Common myeloid progenitor, CD34-positive (primary cell): ENCODE measurements around the gene SIRPB2.
A peak's percentile ranks its signal among the peaks of the same experiment; 100 is the strongest.

Source experiments
- CTCF ChIA-PET: fragments of 350-600 bp; sonication (Branson Sonifier 250); formaldehyde crosslinking; loops from one replicate; lab custom pipeline; 2021; ENCODE audit warnings: antibody characterized with exemption; lab: Charles Lee
- POLR2A ChIA-PET: fragments of 350-600 bp; sonication (Branson Sonifier 250); formaldehyde crosslinking; loops from one replicate; lab custom pipeline; 2021; ENCODE audit warnings: antibody characterized with exemption; lab: Charles Lee
- DNase-seq, 3 donors: peaks; one replicate each; pipeline versions ENCODE4 v3.0.0 to v3.0.0-alpha.2; 2013
- H3K27ac ChIP-seq, 2 experiments: 1 replicate in 1 of 2; 2 replicates in 1 of 2; pipeline ENCODE4 v1.7.0; 2013; ENCODE audit warnings: inconsistent platforms in 2 of 2, low read length in 2 of 2, mild to moderate bottlenecking in 2 of 2, low read depth in 1 of 2, moderate library complexity in 1 of 2; ENCODE audit not compliant: severe bottlenecking in 2 of 2, insufficient read depth in 1 of 2, poor library complexity in 1 of 2
- H3K27me3 ChIP-seq, 5 experiments: replicated peaks in 2 of 5; 1 replicate in 3 of 5; 2 replicates in 2 of 5; pipeline versions ENCODE4 v1.6.1 to v1.7.0; 2013; ENCODE audit warnings: low read length in 4 of 5, mild to moderate bottlenecking in 2 of 5, moderate library complexity in 2 of 5, inconsistent platforms in 1 of 5; ENCODE audit not compliant: insufficient read depth in 5 of 5, control insufficient read depth in 4 of 5
- H3K36me3 ChIP-seq, 4 experiments: 1 replicate in 2 of 4; 2 replicates in 2 of 4; pipeline versions ENCODE4 v1.6.1 to v1.7.0; 2013; ENCODE audit warnings: low read length in 3 of 4, control low read depth in 1 of 4, mild to moderate bottlenecking in 1 of 4; ENCODE audit not compliant: control insufficient read depth in 4 of 4, insufficient read depth in 4 of 4
- H3K4me1 ChIP-seq, 4 experiments: 1 replicate in 3 of 4; 2 replicates in 1 of 4; pipeline versions ENCODE4 v1.6.1 to v1.7.1; 2013; ENCODE audit warnings: low read length in 3 of 4, mild to moderate bottlenecking in 3 of 4, control low read depth in 1 of 4, inconsistent platforms in 1 of 4, moderate library complexity in 1 of 4; ENCODE audit not compliant: control insufficient read depth in 4 of 4, insufficient read depth in 4 of 4; ENCODE audit errors: control extremely low read depth in 1 of 4
- H3K4me3 ChIP-seq, 7 experiments: 1 replicate in 4 of 7; 2 replicates in 3 of 7; pipeline versions ENCODE4 v1.5.1 to v1.7.0; 2013; ENCODE audit warnings: mild to moderate bottlenecking in 7 of 7, low read length in 6 of 7, moderate library complexity in 6 of 7, inconsistent platforms in 2 of 7, low read depth in 2 of 7, control low read depth in 1 of 7; ENCODE audit not compliant: insufficient read depth in 4 of 7, control insufficient read depth in 1 of 7; ENCODE audit errors: extremely low read depth in 1 of 7
- H3K9me3 ChIP-seq, 5 experiments: 1 replicate in 4 of 5; 2 replicates in 1 of 5; pipeline versions ENCODE4 v1.6.1 to v1.7.1; 2013; ENCODE audit warnings: low read length in 4 of 5, mild to moderate bottlenecking in 2 of 5, inconsistent platforms in 1 of 5, low read depth in 1 of 5, moderate library complexity in 1 of 5; ENCODE audit not compliant: control insufficient read depth in 4 of 5, insufficient read depth in 2 of 5; ENCODE audit errors: control extremely low read depth in 1 of 5
- WGBS: methylation state at CpG from one replicate; pipeline ENCODE4 v1.1.5; 2013; ENCODE audit not compliant: insufficient coverage; 5-methylcytosine and 5-hydroxymethylcytosine counted together

SIRPB2 gene

DNA sequence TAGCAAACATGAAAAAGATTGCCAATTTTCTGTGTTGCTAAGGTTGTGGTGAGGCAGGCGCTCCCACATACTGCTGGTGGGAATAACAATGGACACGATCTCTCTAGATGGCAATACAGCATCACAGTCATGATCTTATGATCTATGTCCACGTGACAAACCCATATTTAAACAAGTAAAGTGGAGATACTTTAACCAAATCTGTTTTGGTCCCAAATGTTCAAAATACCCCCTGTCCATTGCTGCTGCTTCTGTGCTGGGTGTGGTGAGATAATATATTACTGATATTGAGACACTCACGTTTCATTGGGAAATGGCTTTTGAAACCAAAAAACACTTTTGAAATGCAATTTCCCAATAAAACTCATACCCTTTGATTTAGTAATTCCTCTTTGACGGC lies 43.3 kb upstream of the SIRPB2 start:
- H3K4me3 ChIP-seq = no peak overlapping the region
- H3K36me3 ChIP-seq = no peaks in the 10 kb centered on the region
- no peaks in the 10 kb centered on the region for H3K9me3 ChIP-seq
- ChIA-PET CTCF (interaction anchor here (1.2 to 2.3 kb wide), 2 partner anchors 25 to 243 kb away, joined by 4 to 11 read pairs; no protein-coding TSS in a partner anchor), POLR2A (no interaction called here)
- DNase-seq = no peak
- H3K27me3 ChIP-seq = no peaks in the 10 kb centered on the region
- peaks cover 5 to 30% (median 20%) of the 10 kb centered on the region in 4 experiments for H3K4me1 ChIP-seq
- no peak overlapping the region for H3K27ac ChIP-seq
- no CpG with 5 or more reads among the region's 5 CpGs for WGBS

DNA sequence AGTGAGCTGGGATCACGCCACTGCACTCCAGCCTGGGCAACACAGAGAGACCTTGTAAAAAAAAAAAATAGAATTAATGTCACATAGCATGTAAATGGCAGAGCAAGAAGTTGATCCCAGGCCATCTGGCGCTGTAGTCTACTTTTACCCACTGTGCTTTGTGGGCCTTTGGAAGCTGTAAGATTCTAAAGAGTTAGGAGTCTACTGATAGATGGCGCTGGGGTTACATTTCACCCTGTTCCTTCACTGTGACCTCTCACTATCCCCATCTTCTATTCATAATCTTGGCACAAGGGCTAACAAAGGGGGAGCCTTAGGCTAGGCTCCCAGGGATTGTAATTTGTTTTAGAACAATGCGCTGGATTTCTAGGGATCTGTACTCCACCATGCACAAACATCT lies 41.8 kb upstream of the SIRPB2 start:
- Histone ChIP-seq H3K9me3 (no peaks in the 10 kb centered on the region), H3K4me1 (peaks cover 5 to 24% (median 15%) of the 10 kb centered on the region in 4 experiments), H3K4me3 (no peak overlapping the region), H3K27ac (no peak overlapping the region), H3K36me3 (no peaks in the 10 kb centered on the region), H3K27me3 (no peaks in the 10 kb centered on the region)
- CTCF ChIA-PET = interaction anchor here (0.7 to 2.3 kb wide), 4 partner anchors 24 to 432 kb away, joined by 3 to 11 read pairs (median 3); no protein-coding TSS in a partner anchor
- 100% methylated on average over 2 of the region's 4 CpGs for WGBS
- DNase-seq = peak; percentile 18 to 24 (median 23)
- POLR2A ChIA-PET = interaction anchor here (0.6 kb wide), 1 partner anchor 66 kb away, joined by 4 read pairs; no protein-coding TSS in a partner anchor

GRCh38 chr20:1528811-1529210 lies 37.6 kb upstream of the SIRPB2 start:
- no CpG with 5 or more reads among the region's 1 CpG for WGBS
- Histone ChIP-seq H3K4me3 (no peak overlapping the region), H3K36me3 (no peaks in the 10 kb centered on the region), H3K27ac (no peak overlapping the region), H3K27me3 (no peaks in the 10 kb centered on the region), H3K9me3 (peaks cover 0 to 4% (median 0%) of the 10 kb centered on the region in 5 experiments), H3K4me1 (peaks cover 0 to 17% (median 10%) of the 10 kb centered on the region in 4 experiments)
- no peak for DNase-seq
- POLR2A ChIA-PET = interaction anchor here (0.7 kb wide), 1 partner anchor 1090 kb away, joined by 3 read pairs; no protein-coding TSS in a partner anchor
- CTCF ChIA-PET = interaction anchor here (2.3 kb wide), 1 partner anchor 9 kb away, joined by 7 read pairs; no protein-coding TSS in a partner anchor

DNA sequence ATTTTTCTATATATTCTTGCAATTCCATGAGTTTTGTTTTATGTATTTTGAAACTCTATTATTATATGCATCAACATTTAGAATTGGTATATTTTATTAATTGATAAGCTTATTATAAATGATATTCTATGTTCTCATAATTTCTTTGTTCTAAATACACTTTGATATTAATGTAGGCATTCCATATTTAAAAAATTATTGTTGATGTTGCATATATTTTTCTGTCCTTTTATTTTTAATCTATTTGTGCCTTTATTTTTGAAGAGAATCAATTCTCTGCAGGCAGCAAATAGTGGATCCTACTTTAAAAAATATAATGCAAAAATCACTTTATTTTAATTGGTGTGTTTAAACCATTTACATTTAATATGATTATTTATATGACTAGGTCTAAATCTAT lies 36.7 kb upstream of the SIRPB2 start:
- Histone ChIP-seq H3K27me3 (no peaks in the 10 kb centered on the region), H3K9me3 (peaks cover 0 to 4% (median 0%) of the 10 kb centered on the region in 5 experiments), H3K27ac (no peak overlapping the region), H3K4me1 (peaks cover 3 to 25% (median 19%) of the 10 kb centered on the region in 4 experiments), H3K4me3 (no peak overlapping the region), H3K36me3 (no peaks in the 10 kb centered on the region)
- ChIA-PET CTCF (interaction anchor here (2.3 kb wide), 1 partner anchor 10 kb away, joined by 7 read pairs; no protein-coding TSS in a partner anchor), POLR2A (no interaction called here)
- DNase-seq = no peak

- H3K27ac ChIP-seq = no peak overlapping the region
- H3K9me3 ChIP-seq = peaks cover 0 to 4% (median 0%) of the 10 kb centered on the region in 5 experiments
- no peaks in the 10 kb centered on the region for H3K36me3 ChIP-seq
- H3K27me3 ChIP-seq = no peaks in the 10 kb centered on the region
- CTCF ChIA-PET = interaction anchor here (1.2 kb wide), 1 partner anchor 15 kb away, joined by 3 read pairs; no protein-coding TSS in a partner anchor
- POLR2A ChIA-PET = no interaction called here
- no peak overlapping the region for H3K4me3 ChIP-seq
- H3K4me1 ChIP-seq = peaks cover 4 to 28% (median 23%) of the 10 kb centered on the region in 4 experiments
- DNase-seq = peak in 1 of 3 donors; percentile 20
These were observed 35.7 kb upstream of the SIRPB2 start for GRCh38 chr20:1526896-1527295.

GRCh38 chr20:1526310-1526709 lies 35.1 kb upstream of the SIRPB2 start:
- POLR2A ChIA-PET = no interaction called here

GRCh38 chr20:1524004-1524403 lies 32.8 kb upstream of the SIRPB2 start:
- 6% methylated on average over 4 of the region's 4 CpGs for WGBS
- Histone ChIP-seq H3K4me1 (peaks cover 4 to 37% (median 29%) of the 10 kb centered on the region in 4 experiments), H3K27ac (peak overlapping the region in 1 of 2 experiments; percentile 67), H3K36me3 (no peaks in the 10 kb centered on the region), H3K4me3 (peak overlapping the region in 2 of 7 experiments; percentile 11 to 27), H3K9me3 (peaks cover 0 to 4% (median 0%) of the 10 kb centered on the region in 5 experiments), H3K27me3 (no peaks in the 10 kb centered on the region)
- DNase-seq = peak; percentile 92 to 95 (median 93)
- POLR2A ChIA-PET = no interaction called here
- CTCF ChIA-PET = interaction anchor here (1.7 to 3.5 kb wide), 2 partner anchors 14 to 20 kb away, joined by 6 to 24 read pairs; no protein-coding TSS in a partner anchor

More at GRCh38 chr20:1526310-1526709, 35.1 kb upstream of the SIRPB2 start:
- peaks cover 4 to 30% (median 25%) of the 10 kb centered on the region in 4 experiments for H3K4me1 ChIP-seq
- H3K4me3 ChIP-seq = no peak overlapping the region
- peaks cover 0 to 4% (median 0%) of the 10 kb centered on the region in 5 experiments for H3K9me3 ChIP-seq
- H3K27ac ChIP-seq = no peak overlapping the region
- peak in 1 of 3 donors; percentile 18 for DNase-seq
- CTCF ChIA-PET = interaction anchor here (1.2 kb wide), 1 partner anchor 15 kb away, joined by 3 read pairs; no protein-coding TSS in a partner anchor
- no CpG with 5 or more reads among the region's 1 CpG for WGBS
- H3K27me3 ChIP-seq = no peaks in the 10 kb centered on the region
- no peaks in the 10 kb centered on the region for H3K36me3 ChIP-seq
